A549 (cell line): Measurements from ENCODE around the gene B3GNT4. TPM values are rescaled to one million over a fixed set of nuclear protein-coding genes. Genes with fewer than 3 reads are reported as not detected.
"Not testable (repeated sequence)": the region's sequence is repeated elsewhere in the genome, so short reads cannot be mapped to it uniquely, and the experiment has no call there.

Experiments
- ATAC-seq, 2 experiments: fragments of 200-7000 bp in 1 of 2; fragments of >200 bp in 1 of 2; cut with Nextera tagmentation in 1 of 2; cut with Tn5 transposase in 1 of 2; 3 replicates each; pipeline versions ENCODE4 v1.8.0 to v1.9.1; 2018 to 2020; ENCODE audit warnings: mild to moderate bottlenecking in 1 of 2, moderate library complexity in 1 of 2
- CTCF ChIA-PET: fragments of 300-600 bp; sonication (Branson Sonifier 250); formaldehyde crosslinking; extraction: SDS; loops from one replicate; lab custom pipeline; 2021; ENCODE audit warnings: antibody characterized with exemption, inconsistent platforms; lab: Yijun Ruan, JAX
- POLR2A ChIA-PET: fragments of 350-600 bp; formaldehyde crosslinking; extraction: SDS; loops from one replicate; lab custom pipeline; 2021; ENCODE audit warnings: antibody characterized with exemption, inconsistent platforms; lab: Yijun Ruan, JAX
- DNase-seq, 2 experiments: peaks; one replicate each; pipeline versions ENCODE4 v3.0.0 to v3.0.0-alpha.2; 2011 to 2016; ENCODE audit warnings: low read depth in 1 of 2, low spot score in 1 of 2
- FAIRE-seq: peaks from 2 replicates; lab custom pipeline; 2011; peaks lifted over from hg19 to GRCh38; lab: Jason Lieb, UNC
- H3K27ac ChIP-seq, 2 experiments: fragments of >200 bp; sonication (Bioruptor Twin); formaldehyde crosslinking; 3 replicates each; pipeline ENCODE4 v1.5.1; 2016 to 2017
- H3K4me1 ChIP-seq: fragments of >200 bp; sonication (Bioruptor Twin); formaldehyde crosslinking; 3 replicates; pipeline ENCODE4 v1.6.1; 2016
- H3K4me2 ChIP-seq: fragments of >200 bp; sonication (Bioruptor Twin); formaldehyde crosslinking; 3 replicates; pipeline ENCODE4 v1.6.1; 2016
- H3K4me3 ChIP-seq: fragments of >200 bp; sonication (Bioruptor Twin); formaldehyde crosslinking; 3 replicates; pipeline ENCODE4 v1.5.1; 2016
- H3K9me3 ChIP-seq: fragments of >200 bp; sonication (Bioruptor Twin); formaldehyde crosslinking; 3 replicates; pipeline ENCODE4 v1.6.1; 2016
- CEBPB ChIP-seq, 2 experiments: fragments of >200 bp in 1 of 2; sonication (Bioruptor Twin) in 1 of 2; formaldehyde crosslinking in 1 of 2; IDR thresholded peaks; 2 replicates each; pipeline ENCODE4 v1.6.1; 2012 to 2016
- EHF ChIP-seq: fragments of 250-450 bp; sonication (Bioruptor Pico); IDR thresholded peaks from 2 replicates; pipeline ENCODE4 v1.5.0; 2020; ENCODE audit warnings: mild to moderate bottlenecking
- ELK1 ChIP-seq: fragments of 150-350 bp; IDR thresholded peaks from 2 replicates; pipeline ENCODE4 v1.6.1; 2014; ENCODE audit warnings: low read depth, mild to moderate bottlenecking, low read length
- ESRRA ChIP-seq: fragments of 150-350 bp; IDR thresholded peaks from 2 replicates; pipeline ENCODE4 v1.6.1; 2014; ENCODE audit warnings: mild to moderate bottlenecking, low read length, borderline replicate concordance
- FOSB ChIP-seq: fragments of 250-450 bp; sonication (Bioruptor Pico); IDR thresholded peaks from 2 replicates; pipeline ENCODE4 v1.5.0; 2020; ENCODE audit warnings: mild to moderate bottlenecking, moderate library complexity
- HDAC2 ChIP-seq: fragments of 200-600 bp; sonication (generic); IDR thresholded peaks from 2 replicates; pipeline ENCODE4 v1.6.1; 2016
- JUN ChIP-seq, 2 experiments: fragments of >200 bp; sonication (Bioruptor Twin); formaldehyde crosslinking; IDR thresholded peaks; 2 replicates in 1 of 2; 3 replicates in 1 of 2; pipeline ENCODE4 v1.6.1; 2016 to 2017
- JUNB ChIP-seq: fragments of >200 bp; sonication (Bioruptor Twin); formaldehyde crosslinking; IDR thresholded peaks from 2 replicates; pipeline ENCODE4 v1.6.1; 2016
- MAZ ChIP-seq: fragments of 150-350 bp; IDR thresholded peaks from 2 replicates; pipeline ENCODE4 v1.6.1; 2014; ENCODE audit warnings: antibody characterized with exemption, low read depth, low read length, borderline replicate concordance
- NPAS2 ChIP-seq: fragments of 250-450 bp; sonication (Bioruptor Pico); IDR thresholded peaks from 2 replicates; pipeline ENCODE4 v1.8.0; 2022; ENCODE audit warnings: mild to moderate bottlenecking, moderate library complexity, borderline replicate concordance
- POLR2AphosphoS2 ChIP-seq: conservative IDR thresholded peaks from 2 replicates; pipeline ENCODE4 v1.6.1; 2012; ENCODE audit warnings: low read length, improper control_type of control experiment, inconsistent platforms
- RFX5 ChIP-seq: fragments of 450-650 bp; IDR thresholded peaks from 2 replicates; pipeline ENCODE4 v1.7.1; 2014; ENCODE audit warnings: antibody characterized with exemption, mild to moderate bottlenecking, moderate library complexity
- SMC3 ChIP-seq: fragments of >200 bp; sonication (Bioruptor Twin); formaldehyde crosslinking; IDR thresholded peaks from 3 replicates; pipeline ENCODE4 v1.6.1; 2018; ENCODE audit warnings: inconsistent platforms
- TFCP2L1 ChIP-seq: fragments of 250-450 bp; sonication (Bioruptor Pico); IDR thresholded peaks from 2 replicates; pipeline ENCODE4 v1.5.0; 2021; ENCODE audit warnings: mild to moderate bottlenecking
- ZFP36 ChIP-seq: fragments of 450-650 bp; IDR thresholded peaks from 2 replicates; pipeline ENCODE4 v1.6.1; 2014; ENCODE audit warnings: borderline replicate concordance; ENCODE audit not compliant: partially characterized antibody
- ZSCAN20 ChIP-seq: fragments of 250-450 bp; sonication (Bioruptor Pico); IDR thresholded peaks from 2 replicates; pipeline ENCODE4 v1.8.0; 2022; ENCODE audit warnings: mild to moderate bottlenecking, moderate library complexity
- WGBS: methylation state at CpG from one replicate; pipeline ENCODE4 v1.1.6; 2017; ENCODE audit errors: missing lambda C conversion rate; 5-methylcytosine and 5-hydroxymethylcytosine counted together
- polyA plus RNA-seq, 4 experiments: library from polyadenylated mRNA; depleted of rRNA in 3 of 4; stranded (reverse); fragments of >200 nt; fragmentation: RNase III in 1 of 4; extraction: RNeasy Plus Mini Kit Qiagen cat#74134 plus additional on column Dnase treatment in 1 of 4; gene quantifications; 2 replicates in 3 of 4; 3 replicates in 1 of 4; pipeline ENCODE4 v1.2.3, GENCODE V29; 2011 to 2017
- TF ChIP-seq, protein P1 (sequence below): IDR thresholded peaks from 2 replicates; pipeline ENCODE4 v1.6.1; 2012
- TF ChIP-seq, protein P2 (sequence below): fragments of 250-450 bp; sonication (Bioruptor Pico); IDR thresholded peaks from 2 replicates; pipeline ENCODE4 v1.5.0; 2020; ENCODE audit warnings: low read depth, mild to moderate bottlenecking, moderate library complexity
- TF ChIP-seq, protein P3 (sequence below): fragments of >200 bp; sonication (Bioruptor Twin); formaldehyde crosslinking; IDR thresholded peaks from 2 replicates; pipeline ENCODE4 v1.6.1; 2016

The B3GNT4 gene
- polyA plus RNA-seq, 2 of the 4 experiments (the other 2 are of a cell fraction) = 0.74 to 1.2 TPM

- CTCF ChIA-PET = interaction anchor here (1.9 to 3.0 kb wide), 2 partner anchors 14 to 53 kb away, joined by 5 to 8 read pairs; no protein-coding TSS in a partner anchor
Measured at GRCh38 chr12:122176473-122176872, 27.0 kb upstream of the B3GNT4 start.

GRCh38 chr12:122182887-122183587, 20.5 kb upstream of the B3GNT4 start, which contains the start of gene LRRC43:
Gene LRRC43, plus strand, starts transcription at chr12:122183123. Its CDS starts 22 bp downstream, at chr12:122183145.
- peak; percentile 59 to 77 for ATAC-seq
- 28% methylated on average over 38 of the region's 63 CpGs for WGBS
- POLR2A ChIA-PET = interaction anchor here (1.4 kb wide), 1 partner anchor 43 kb away, joined by 3 read pairs; the partner anchor contains the start of gene DIABLO

More at GRCh38 chr12:122176473-122176872, 27.0 kb upstream of the B3GNT4 start:
- not testable (repeated sequence) for DNase-seq, ATAC-seq, FAIRE-seq, H3K4me3 ChIP-seq, H3K4me1 ChIP-seq, H3K27ac ChIP-seq, H3K9me3 ChIP-seq, H3K4me2 ChIP-seq
- POLR2A ChIA-PET = interaction anchor here (0.8 kb wide), 1 partner anchor 50 kb away, joined by 3 read pairs; no protein-coding TSS in a partner anchor
- 70% methylated on average over 4 of the region's 4 CpGs for WGBS
- TF ChIP-seq CEBPB (IDR thresholded peaks at IDR 0.05) = 0 out of 4 replicates have a peak, but pooled peaks of 1 of the 2 experiments have one; percentile 13

DNA sequence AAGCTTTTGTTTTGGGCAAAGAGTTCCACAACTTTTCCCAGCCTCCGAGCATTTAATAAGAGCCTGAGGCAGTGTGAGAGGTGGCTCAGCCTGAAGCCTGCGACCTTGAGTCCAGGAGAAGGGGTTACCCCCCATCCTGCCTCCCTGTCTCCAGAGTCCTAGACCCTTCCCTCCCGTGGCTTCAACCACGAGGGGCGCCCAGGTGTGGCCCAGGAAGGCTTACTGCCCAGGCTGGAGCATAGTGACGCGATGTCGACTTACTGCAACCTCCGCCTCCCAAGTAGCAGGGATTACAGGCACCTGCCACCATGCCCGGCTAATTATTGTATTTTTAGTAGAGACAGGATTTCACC, 19.9 kb upstream of the B3GNT4 start:
- H3K4me2 ChIP-seq = peak overlapping the region; percentile 85; the same call in 1 of the 3 replicates

More at GRCh38 chr12:122182887-122183587, 20.5 kb upstream of the B3GNT4 start, which contains the start of gene LRRC43:
- FAIRE-seq (no peak), DNase-seq (no peak)
- TF ChIP-seq ELK1 (no peak), EHF (CRISPR knock-in tag) (no peak), SMC3 (no peak)
- TF ChIP-seq, protein P1, sequence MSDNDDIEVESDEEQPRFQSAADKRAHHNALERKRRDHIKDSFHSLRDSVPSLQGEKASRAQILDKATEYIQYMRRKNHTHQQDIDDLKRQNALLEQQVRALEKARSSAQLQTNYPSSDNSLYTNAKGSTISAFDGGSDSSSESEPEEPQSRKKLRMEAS = 0 out of 2 replicates have a peak, but pooled peaks have one; percentile 25
- H3K4me3 ChIP-seq = peak within 1 kb of the TSS; percentile 45
- no peaks in the 10 kb centered on the region for H3K4me1 ChIP-seq
- CTCF ChIA-PET = interaction anchor here (0.9 to 1.8 kb wide), 4 partner anchors 33 to 129 kb away, joined by 3 to 4 read pairs (median 4); no protein-coding TSS in a partner anchor
- H3K4me2 ChIP-seq = peak within 1 kb of the TSS; percentile 85
- H3K9me3 ChIP-seq = no peaks in the 10 kb centered on the region
- peak within 1 kb of the TSS; percentile 16 to 77; a peak in 3 of 6 replicates for H3K27ac ChIP-seq

GRCh38 chr12:122184517-122184916, 19.0 kb upstream of the B3GNT4 start:
- no peaks in the 10 kb centered on the region for H3K9me3 ChIP-seq
- FAIRE-seq = no peak
- WGBS = 90% methylated on average over 18 of the region's 18 CpGs
- no peak overlapping the region for H3K27ac ChIP-seq
- no peak for DNase-seq
- no peak overlapping the region for H3K4me2 ChIP-seq
- ChIA-PET CTCF (interaction anchor here (0.7 kb wide), 1 partner anchor 201 kb away, joined by 3 read pairs; no protein-coding TSS in a partner anchor), POLR2A (interaction anchor here (1.4 kb wide), 1 partner anchor 42 kb away, joined by 3 read pairs; the partner anchor contains the start of gene DIABLO)
- no peak overlapping the region for H3K4me3 ChIP-seq
- TF ChIP-seq, protein P2, sequence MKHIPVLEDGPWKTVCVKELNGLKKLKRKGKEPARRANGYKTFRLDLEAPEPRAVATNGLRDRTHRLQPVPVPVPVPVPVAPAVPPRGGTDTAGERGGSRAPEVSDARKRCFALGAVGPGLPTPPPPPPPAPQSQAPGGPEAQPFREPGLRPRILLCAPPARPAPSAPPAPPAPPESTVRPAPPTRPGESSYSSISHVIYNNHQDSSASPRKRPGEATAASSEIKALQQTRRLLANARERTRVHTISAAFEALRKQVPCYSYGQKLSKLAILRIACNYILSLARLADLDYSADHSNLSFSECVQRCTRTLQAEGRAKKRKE = no peak
- TF ChIP-seq, protein P3, sequence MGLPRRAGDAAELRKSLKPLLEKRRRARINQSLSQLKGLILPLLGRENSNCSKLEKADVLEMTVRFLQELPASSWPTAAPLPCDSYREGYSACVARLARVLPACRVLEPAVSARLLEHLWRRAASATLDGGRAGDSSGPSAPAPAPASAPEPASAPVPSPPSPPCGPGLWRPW = no peak
- no peak for TF ChIP-seq JUNB
- TF ChIP-seq RFX5 = no peak
- no peaks in the 10 kb centered on the region for H3K4me1 ChIP-seq
- ATAC-seq = no peak

More for the DNA sequence above, 19.9 kb upstream of the B3GNT4 start:
- Histone ChIP-seq H3K27ac (no peak overlapping the region), H3K4me1 (no peaks in the 10 kb centered on the region), H3K9me3 (no peaks in the 10 kb centered on the region), H3K4me3 (no peak overlapping the region)
- CTCF ChIA-PET = interaction anchor here (0.9 to 1.8 kb wide), 3 partner anchors 53 to 129 kb away, joined by 3 to 4 read pairs (median 4); no protein-coding TSS in a partner anchor
- ATAC-seq (peak in 1 of 2 experiments; percentile 8; a peak in 1 of 6 replicates), FAIRE-seq (no peak), DNase-seq (no peak)
- WGBS = 89% methylated on average over 10 of the region's 10 CpGs
- POLR2A ChIA-PET = interaction anchor here (1.4 kb wide), 1 partner anchor 43 kb away, joined by 3 read pairs; the partner anchor contains the start of gene DIABLO
- no peak for TF ChIP-seq FOSB (CRISPR knock-in tag)
- TF ChIP-seq JUN (IDR thresholded peaks at IDR 0.05) = no peak
- no peak for TF ChIP-seq HDAC2
- TF ChIP-seq JUNB = no peak
- no peak for TF ChIP-seq ESRRA
- no peak for TF ChIP-seq POLR2AphosphoS2
- TF ChIP-seq ZFP36 = no peak
- no peak for TF ChIP-seq NPAS2
- no peak for TF ChIP-seq ZSCAN20
- TF ChIP-seq MAZ = no peak
- no peak for TF ChIP-seq TFCP2L1 (CRISPR knock-in tag)
